ENCODE data around the gene KIZ. TPM values are rescaled to one million over a fixed set of nuclear protein-coding genes. Genes with fewer than 3 reads are reported as not detected.

KIZ gene
- total and polyA plus RNA-seq, 7 donors: 5.1 to 291 (median 171) TPM

- TF ChIP-seq CTCF (IDR thresholded peaks at IDR 0.05) (no peak), POLR2A (IDR thresholded peaks at IDR 0.05) (no peak)
- WGBS, 2 donors: 90 to 95% methylated on average over 9 of the region's 9 CpGs
- Histone ChIP-seq H3K4me1 (peaks cover 0 to 10% (median 2%) of the 10 kb centered on the region in 4 donors), H3K9me3 (no peaks in the 10 kb centered on the region), H3K27ac (no peak overlapping the region), H3K4me3 (no peak overlapping the region), H3K27me3 (no peaks in the 10 kb centered on the region), H3K36me3 (peaks cover 15 to 51% (median 20%) of the 10 kb centered on the region in 4 donors)
- intact Hi-C loops (cut with DNase I): no loop called here
- no peak for DNase-seq
These were observed 114.5 kb downstream of the KIZ start for GRCh38 chr20:21240394-21240793.

- no peaks in the 10 kb centered on the region for H3K9me3 ChIP-seq
- no peak overlapping the region for H3K27ac ChIP-seq
- DNase-seq: no peak
- TF ChIP-seq CTCF (IDR thresholded peaks at IDR 0.05) (no peak), EP300 (IDR thresholded peaks at IDR 0.05) (no peak), POLR2AphosphoS5 (IDR thresholded peaks at IDR 0.05) (no peak), POLR2A (IDR thresholded peaks at IDR 0.05) (no peak)
- no peak overlapping the region for H3K4me3 ChIP-seq
- 79 to 91% methylated on average over 7 of the region's 7 CpGs for WGBS, 2 donors
- peaks cover 0 to under 1% (median 0%) of the 10 kb centered on the region in 4 donors for H3K4me1 ChIP-seq
- intact Hi-C loops (cut with DNase I): no loop called here
- H3K36me3 ChIP-seq: peaks cover 18 to 61% (median 25%) of the 10 kb centered on the region in 4 donors
- H3K27me3 ChIP-seq: no peaks in the 10 kb centered on the region
These were observed 115.5 kb downstream of the KIZ start for GRCh38 chr20:21241406-21241805.

- Histone ChIP-seq H3K27me3 (no peaks in the 10 kb centered on the region), H3K27ac (no peak overlapping the region), H3K9me3 (no peaks in the 10 kb centered on the region), H3K4me1 (no peaks in the 10 kb centered on the region), H3K4me3 (no peak overlapping the region), H3K36me3 (peaks cover 15 to 57% (median 25%) of the 10 kb centered on the region in 4 donors)
- intact Hi-C loops (cut with DNase I): no loop called here
- DNase-seq: no peak
- TF ChIP-seq CTCF (IDR thresholded peaks at IDR 0.05): no peak
- no peak for TF ChIP-seq POLR2A (IDR thresholded peaks at IDR 0.05)
- TF ChIP-seq EP300 (IDR thresholded peaks at IDR 0.05): no peak
- 94 to 96% methylated on average over 12 of the region's 12 CpGs for WGBS, 2 donors
These were observed 117.9 kb downstream of the KIZ start for GRCh38 chr20:21243811-21244210.

- Histone ChIP-seq H3K27ac (no peak overlapping the region), H3K36me3 (peaks cover 11 to 47% (median 24%) of the 10 kb centered on the region in 4 donors), H3K27me3 (no peaks in the 10 kb centered on the region), H3K4me3 (no peak overlapping the region), H3K4me1 (no peaks in the 10 kb centered on the region), H3K9me3 (no peaks in the 10 kb centered on the region)
- intact Hi-C loops (cut with DNase I): no loop called here
- 97% methylated on average over 3 of the region's 3 CpGs for WGBS, 2 donors
- no peak for TF ChIP-seq EP300 (IDR thresholded peaks at IDR 0.05)
- TF ChIP-seq POLR2AphosphoS5 (IDR thresholded peaks at IDR 0.05): no peak
- DNase-seq: no peak
These were observed 118.9 kb downstream of the KIZ start for GRCh38 chr20:21244808-21245207.

GRCh38 chr20:21246161-21246560, 120.3 kb downstream of the KIZ start:
- H3K27me3 ChIP-seq: no peaks in the 10 kb centered on the region
- H3K9me3 ChIP-seq: no peaks in the 10 kb centered on the region
- no peak overlapping the region for H3K4me3 ChIP-seq
- no peak for DNase-seq
- TF ChIP-seq CTCF (IDR thresholded peaks at IDR 0.05) (no peak), POLR2A (IDR thresholded peaks at IDR 0.05) (no peak), EP300 (IDR thresholded peaks at IDR 0.05) (no peak), POLR2AphosphoS5 (IDR thresholded peaks at IDR 0.05) (no peak)
- no peaks in the 10 kb centered on the region for H3K4me1 ChIP-seq
- no peak overlapping the region for H3K27ac ChIP-seq
- 89 to 93% methylated on average over 3 of the region's 3 CpGs for WGBS, 2 donors
- intact Hi-C loops (cut with DNase I): no loop called here
- H3K36me3 ChIP-seq: peaks cover 11 to 47% (median 24%) of the 10 kb centered on the region in 4 donors

Data from sigmoid colon (tissue), 7 donors.